Measurements from ENCODE around the gene GOLT1A.

- TF ChIP-seq TCF7L2 (IDR thresholded peaks at IDR 0.05; ENCODE audit: low read depth, low read length) = no peak
- TF ChIP-seq, protein P1, sequence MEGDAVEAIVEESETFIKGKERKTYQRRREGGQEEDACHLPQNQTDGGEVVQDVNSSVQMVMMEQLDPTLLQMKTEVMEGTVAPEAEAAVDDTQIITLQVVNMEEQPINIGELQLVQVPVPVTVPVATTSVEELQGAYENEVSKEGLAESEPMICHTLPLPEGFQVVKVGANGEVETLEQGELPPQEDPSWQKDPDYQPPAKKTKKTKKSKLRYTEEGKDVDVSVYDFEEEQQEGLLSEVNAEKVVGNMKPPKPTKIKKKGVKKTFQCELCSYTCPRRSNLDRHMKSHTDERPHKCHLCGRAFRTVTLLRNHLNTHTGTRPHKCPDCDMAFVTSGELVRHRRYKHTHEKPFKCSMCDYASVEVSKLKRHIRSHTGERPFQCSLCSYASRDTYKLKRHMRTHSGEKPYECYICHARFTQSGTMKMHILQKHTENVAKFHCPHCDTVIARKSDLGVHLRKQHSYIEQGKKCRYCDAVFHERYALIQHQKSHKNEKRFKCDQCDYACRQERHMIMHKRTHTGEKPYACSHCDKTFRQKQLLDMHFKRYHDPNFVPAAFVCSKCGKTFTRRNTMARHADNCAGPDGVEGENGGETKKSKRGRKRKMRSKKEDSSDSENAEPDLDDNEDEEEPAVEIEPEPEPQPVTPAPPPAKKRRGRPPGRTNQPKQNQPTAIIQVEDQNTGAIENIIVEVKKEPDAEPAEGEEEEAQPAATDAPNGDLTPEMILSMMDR (IDR thresholded peaks at IDR 0.05) = no peak
- TF ChIP-seq, protein P2, sequence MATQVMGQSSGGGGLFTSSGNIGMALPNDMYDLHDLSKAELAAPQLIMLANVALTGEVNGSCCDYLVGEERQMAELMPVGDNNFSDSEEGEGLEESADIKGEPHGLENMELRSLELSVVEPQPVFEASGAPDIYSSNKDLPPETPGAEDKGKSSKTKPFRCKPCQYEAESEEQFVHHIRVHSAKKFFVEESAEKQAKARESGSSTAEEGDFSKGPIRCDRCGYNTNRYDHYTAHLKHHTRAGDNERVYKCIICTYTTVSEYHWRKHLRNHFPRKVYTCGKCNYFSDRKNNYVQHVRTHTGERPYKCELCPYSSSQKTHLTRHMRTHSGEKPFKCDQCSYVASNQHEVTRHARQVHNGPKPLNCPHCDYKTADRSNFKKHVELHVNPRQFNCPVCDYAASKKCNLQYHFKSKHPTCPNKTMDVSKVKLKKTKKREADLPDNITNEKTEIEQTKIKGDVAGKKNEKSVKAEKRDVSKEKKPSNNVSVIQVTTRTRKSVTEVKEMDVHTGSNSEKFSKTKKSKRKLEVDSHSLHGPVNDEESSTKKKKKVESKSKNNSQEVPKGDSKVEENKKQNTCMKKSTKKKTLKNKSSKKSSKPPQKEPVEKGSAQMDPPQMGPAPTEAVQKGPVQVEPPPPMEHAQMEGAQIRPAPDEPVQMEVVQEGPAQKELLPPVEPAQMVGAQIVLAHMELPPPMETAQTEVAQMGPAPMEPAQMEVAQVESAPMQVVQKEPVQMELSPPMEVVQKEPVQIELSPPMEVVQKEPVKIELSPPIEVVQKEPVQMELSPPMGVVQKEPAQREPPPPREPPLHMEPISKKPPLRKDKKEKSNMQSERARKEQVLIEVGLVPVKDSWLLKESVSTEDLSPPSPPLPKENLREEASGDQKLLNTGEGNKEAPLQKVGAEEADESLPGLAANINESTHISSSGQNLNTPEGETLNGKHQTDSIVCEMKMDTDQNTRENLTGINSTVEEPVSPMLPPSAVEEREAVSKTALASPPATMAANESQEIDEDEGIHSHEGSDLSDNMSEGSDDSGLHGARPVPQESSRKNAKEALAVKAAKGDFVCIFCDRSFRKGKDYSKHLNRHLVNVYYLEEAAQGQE (IDR thresholded peaks at IDR 0.05; ENCODE audit: insufficient read depth in 1 of 2, low read depth in 2 of 2, low read length in 1 of 2) = no peak
- no peak for TF ChIP-seq POLR2AphosphoS5 (IDR thresholded peaks at IDR 0.05; ENCODE audit: low read depth, low read length)
Observed at GRCh38 chr1:204153667-204154066, 60.1 kb downstream of the GOLT1A start.
